ENCODE data around the gene ACAD9. TPM values are rescaled to one million over a fixed set of nuclear protein-coding genes. Genes with fewer than 3 reads are reported as not detected.

The ACAD9 gene
- total and polyA plus RNA-seq, 2 donors (not counting 1 experiment from before 2014, with no cell fraction given), result 33.6 to 41.6 TPM

GRCh38 chr3:128882719-128883118 lies 3.3 kb downstream of the ACAD9 start:
- H3K4me3 ChIP-seq (replicated peaks in 1 of 4; ENCODE audit: control extremely low read depth in 1 of 4, insufficient read depth in 1 of 4, low read depth in 3 of 4, low read length in 4 of 4), result no peak overlapping the region
- H3K36me3 ChIP-seq (ENCODE audit: control insufficient read depth, insufficient read depth, low read length), result peaks cover 6% of the 10 kb centered on the region
- H3K9me3 ChIP-seq (ENCODE audit: control insufficient read depth, insufficient read depth, low read depth, low read length), result no peaks in the 10 kb centered on the region
- H4K20me1 ChIP-seq (ENCODE audit: control insufficient read depth, extremely low read depth, insufficient read depth, low read length), result no peaks in the 10 kb centered on the region
- no peak overlapping the region for H3K27ac ChIP-seq (ENCODE audit: insufficient read depth, low read length)
- no peak overlapping the region for H3K4me2 ChIP-seq (ENCODE audit: extremely low read depth, insufficient read depth, low read length)
- peaks cover 6% of the 10 kb centered on the region for H3K4me1 ChIP-seq (ENCODE audit: control insufficient read depth, extremely low read depth, insufficient read depth, low read length)
- H3K27me3 ChIP-seq (ENCODE audit: control insufficient read depth, insufficient read depth, low read length), result no peaks in the 10 kb centered on the region
- DNase-seq (ENCODE audit: low read depth in 2 of 2), result no peak
- H3K9ac ChIP-seq (ENCODE audit: insufficient read depth, low read length), result no peak overlapping the region
- H3K79me2 ChIP-seq (ENCODE audit: control insufficient read depth, insufficient read depth, low read length), result peaks cover 51% of the 10 kb centered on the region
- H2AFZ ChIP-seq (ENCODE audit: low read length), result no peak overlapping the region
- TF ChIP-seq EZH2 (IDR thresholded peaks at IDR 0.05; ENCODE audit: low read length, missing control alignments) (no peak), CTCF (conservative IDR thresholded peaks at IDR 0.05 in 1 of 2, IDR thresholded peaks at IDR 0.05 in 1 of 2; ENCODE audit: low read depth in 1 of 2, low read length in 2 of 2) (no peak)

DNA sequence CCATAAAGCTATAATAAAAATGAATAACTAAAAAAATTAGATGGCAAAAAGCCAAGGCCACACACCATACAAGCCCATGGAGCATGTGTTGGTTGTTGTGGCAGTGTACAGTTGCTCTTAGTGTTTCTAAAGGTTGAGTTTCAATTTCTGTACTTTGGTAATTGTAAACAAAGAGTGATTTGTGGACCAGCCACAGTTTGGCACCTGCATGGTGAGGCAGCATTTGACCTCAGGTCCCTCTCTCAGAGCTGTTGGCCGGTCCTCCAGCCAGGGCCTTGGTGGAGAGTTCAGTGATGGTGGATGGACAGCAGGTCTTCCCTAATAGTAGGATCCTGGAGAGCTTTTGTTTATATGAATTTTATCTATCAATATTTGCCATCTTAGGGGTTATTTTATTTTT lies 5.6 kb downstream of the ACAD9 start:
- no peak overlapping the region for H3K4me3 ChIP-seq (replicated peaks in 1 of 4; ENCODE audit: control extremely low read depth in 1 of 4, insufficient read depth in 1 of 4, low read depth in 3 of 4, low read length in 4 of 4)
- no peak for DNase-seq (ENCODE audit: low read depth in 2 of 2)
- H3K36me3 ChIP-seq (ENCODE audit: control insufficient read depth, insufficient read depth, low read length), result peaks cover 6% of the 10 kb centered on the region
- H3K4me1 ChIP-seq (ENCODE audit: control insufficient read depth, extremely low read depth, insufficient read depth, low read length), result peaks cover 2% of the 10 kb centered on the region
- no peak overlapping the region for H3K4me2 ChIP-seq (ENCODE audit: extremely low read depth, insufficient read depth, low read length)
- no peak overlapping the region for H2AFZ ChIP-seq (ENCODE audit: low read length)
- H3K79me2 ChIP-seq (ENCODE audit: control insufficient read depth, insufficient read depth, low read length), result peaks cover 41% of the 10 kb centered on the region
- no peak for TF ChIP-seq EZH2 (IDR thresholded peaks at IDR 0.05; ENCODE audit: low read length, missing control alignments)
- TF ChIP-seq CTCF (conservative IDR thresholded peaks at IDR 0.05 in 1 of 2, IDR thresholded peaks at IDR 0.05 in 1 of 2; ENCODE audit: low read depth in 1 of 2, low read length in 2 of 2), result no peak
- no peak overlapping the region for H3K27ac ChIP-seq (ENCODE audit: insufficient read depth, low read length)
- no peaks in the 10 kb centered on the region for H3K9me3 ChIP-seq (ENCODE audit: control insufficient read depth, insufficient read depth, low read depth, low read length)
- H4K20me1 ChIP-seq (ENCODE audit: control insufficient read depth, extremely low read depth, insufficient read depth, low read length), result no peaks in the 10 kb centered on the region
- no peaks in the 10 kb centered on the region for H3K27me3 ChIP-seq (ENCODE audit: control insufficient read depth, insufficient read depth, low read length)
- no peak overlapping the region for H3K9ac ChIP-seq (ENCODE audit: insufficient read depth, low read length)

- no peaks in the 10 kb centered on the region for H3K27me3 ChIP-seq (ENCODE audit: control insufficient read depth, insufficient read depth, low read length)
- no peak overlapping the region for H3K4me2 ChIP-seq (ENCODE audit: extremely low read depth, insufficient read depth, low read length)
- no peaks in the 10 kb centered on the region for H3K4me1 ChIP-seq (ENCODE audit: control insufficient read depth, extremely low read depth, insufficient read depth, low read length)
- H4K20me1 ChIP-seq (ENCODE audit: control insufficient read depth, extremely low read depth, insufficient read depth, low read length), result no peaks in the 10 kb centered on the region
- no peak overlapping the region for H3K9ac ChIP-seq (ENCODE audit: insufficient read depth, low read length)
- no peak overlapping the region for H3K27ac ChIP-seq (ENCODE audit: insufficient read depth, low read length)
- peaks cover 9% of the 10 kb centered on the region for H3K36me3 ChIP-seq (ENCODE audit: control insufficient read depth, insufficient read depth, low read length)
- peaks cover 4% of the 10 kb centered on the region for H3K79me2 ChIP-seq (ENCODE audit: control insufficient read depth, insufficient read depth, low read length)
- no peak for DNase-seq (ENCODE audit: low read depth in 2 of 2)
- H2AFZ ChIP-seq (ENCODE audit: low read length), result no peak overlapping the region
- no peak overlapping the region for H3K4me3 ChIP-seq (replicated peaks in 1 of 4; ENCODE audit: control extremely low read depth in 1 of 4, insufficient read depth in 1 of 4, low read depth in 3 of 4, low read length in 4 of 4)
- TF ChIP-seq EZH2 (IDR thresholded peaks at IDR 0.05; ENCODE audit: low read length, missing control alignments) (no peak), CTCF (conservative IDR thresholded peaks at IDR 0.05 in 1 of 2, IDR thresholded peaks at IDR 0.05 in 1 of 2; ENCODE audit: low read depth in 1 of 2, low read length in 2 of 2) (no peak)
- no peaks in the 10 kb centered on the region for H3K9me3 ChIP-seq (ENCODE audit: control insufficient read depth, insufficient read depth, low read depth, low read length)
These were observed 9.9 kb downstream of the ACAD9 start for GRCh38 chr3:128889139-128889894.
